HCT116 (cell line): ENCODE measurements around the gene BRD7. TPM values are rescaled to one million over a fixed set of nuclear protein-coding genes. Genes with fewer than 3 reads are reported as not detected.

ENCODE experiments used
- ATAC-seq: fragments of 200-7000 bp; cut with Tn5 transposase; 2 replicates; pipeline ENCODE4 v1.9.1; 2020; ENCODE audit warnings: mild to moderate bottlenecking, moderate library complexity
- BruUV-seq: library from RNA; stranded (reverse); fragments of 400-500 nt; replicated peaks from 2 replicates; lab custom pipeline; 2021; lab: Mats Ljungman, UMichigan
- CTCF ChIA-PET: fragments of 300-600 bp; sonication (Branson Sonifier 250); formaldehyde crosslinking; loops from one replicate; lab custom pipeline; 2021; ENCODE audit warnings: antibody characterized with exemption; lab: Charles Lee
- POLR2A ChIA-PET: fragments of 300-600, 350-600 bp; sonication (Branson Sonifier 250); formaldehyde crosslinking; loops from one replicate; lab custom pipeline; 2021; ENCODE audit warnings: antibody characterized with exemption; lab: Charles Lee
- RAD21 ChIA-PET, 2 experiments: fragments of 300-600 bp; sonication (Branson Sonifier 250); formaldehyde crosslinking; loops; one replicate each; lab custom pipeline; 2023; ENCODE audit warnings: low total read pairs in 2 of 2; ENCODE audit not compliant: uncharacterized antibody in 2 of 2, unreplicated experiment in 2 of 2, low non-redundant PET in 1 of 2; lab: Charles Lee
- DNase-seq: peaks from one replicate; pipeline ENCODE4 v3.0.0-alpha.2; 2010; ENCODE audit warnings: low read depth, low spot score
- H2AFZ ChIP-seq: fragments of 200-600 bp; shearing (Covaris generic), sonication (generic); 2 replicates; pipeline ENCODE4 v1.6.1; 2017; ENCODE audit warnings: low read depth, mixed run types, mixed read lengths, antibody characterized with exemption, low read length; ENCODE audit not compliant: poor library complexity, severe bottlenecking
- H3K27ac ChIP-seq: 2 replicates; pipeline ENCODE4 v1.5.1; 2012; ENCODE audit warnings: low read depth, low read length
- H3K27me3 ChIP-seq: fragments of 200-600 bp; sonication (generic); 2 replicates; pipeline ENCODE4 v1.6.1; 2016; ENCODE audit warnings: mixed run types, low read length, mixed read lengths; ENCODE audit not compliant: insufficient read depth
- H3K36me3 ChIP-seq, 2 experiments: fragments of 200-500 bp in 1 of 2; fragments of 200-600 bp in 1 of 2; sonication (Bioruptor generic) in 1 of 2; sonication (generic) in 1 of 2; 2 replicates each; pipeline versions ENCODE4 v1.5.1 to v1.6.1; 2014 to 2016; ENCODE audit warnings: low read length in 2 of 2, inconsistent platforms in 1 of 2, mixed read lengths in 1 of 2, mixed run types in 1 of 2; ENCODE audit not compliant: insufficient read depth in 2 of 2, control insufficient read depth in 1 of 2
- H3K4me1 ChIP-seq, 2 experiments: fragments of 200-600 bp in 1 of 2; sonication (generic) in 1 of 2; 2 replicates each; pipeline versions ENCODE4 v1.5.1 to v1.6.1; 2012 to 2017; ENCODE audit warnings: low read length in 2 of 2, inconsistent platforms in 1 of 2, mild to moderate bottlenecking in 1 of 2, mixed read lengths in 1 of 2, mixed run types in 1 of 2, moderate library complexity in 1 of 2; ENCODE audit not compliant: insufficient read depth in 2 of 2, control insufficient read depth in 1 of 2
- H3K4me2 ChIP-seq: fragments of 200-600 bp; sonication (generic); 2 replicates; pipeline ENCODE4 v1.6.1; 2017; ENCODE audit warnings: mixed run types, low read length, mixed read lengths
- H3K4me3 ChIP-seq, 2 experiments: fragments of 200-600 bp in 1 of 2; sonication (generic) in 1 of 2; replicated peaks in 1 of 2; 2 replicates each; pipeline ENCODE4 v1.5.1; 2011 to 2016; ENCODE audit warnings: low read length in 2 of 2, control low read depth in 1 of 2, low read depth in 1 of 2, mild to moderate bottlenecking in 1 of 2, mixed read lengths in 1 of 2, mixed run types in 1 of 2
- H3K79me2 ChIP-seq: fragments of 200-600 bp; sonication (generic); 2 replicates; pipeline ENCODE4 v1.6.1; 2017; ENCODE audit warnings: mild to moderate bottlenecking, mixed run types, low read length, moderate library complexity, mixed read lengths; ENCODE audit not compliant: insufficient read depth
- H3K9ac ChIP-seq: fragments of 200-600 bp; sonication (generic); 2 replicates; pipeline ENCODE4 v1.6.1; 2016; ENCODE audit warnings: low read length, mixed read lengths
- H3K9me2 ChIP-seq: fragments of 200-600 bp; sonication (generic), shearing (Covaris generic); 2 replicates; pipeline ENCODE4 v1.6.1; 2017; ENCODE audit warnings: mixed run types, mild to moderate bottlenecking, moderate library complexity; ENCODE audit not compliant: insufficient read depth
- H3K9me3 ChIP-seq, 2 experiments: fragments of 200-500 bp in 1 of 2; fragments of 200-600 bp in 1 of 2; sonication (Bioruptor generic) in 1 of 2; sonication (generic) in 1 of 2; 2 replicates each; pipeline ENCODE4 v1.6.1; 2014 to 2017; ENCODE audit warnings: low read length in 2 of 2, mixed read lengths in 2 of 2, inconsistent platforms in 1 of 2, low read depth in 1 of 2, mild to moderate bottlenecking in 1 of 2, mixed run types in 1 of 2, moderate library complexity in 1 of 2; ENCODE audit not compliant: control insufficient read depth in 1 of 2, insufficient read depth in 1 of 2
- H4K20me1 ChIP-seq: fragments of 200-600 bp; sonication (generic), shearing (Covaris generic); 2 replicates; pipeline ENCODE4 v1.6.1; 2017; ENCODE audit warnings: mixed run types, mild to moderate bottlenecking, moderate library complexity; ENCODE audit not compliant: insufficient read depth
- CBX3 ChIP-seq: IDR thresholded peaks from 2 replicates; pipeline ENCODE4 v1.6.1; 2012; ENCODE audit warnings: low read depth
- CEBPB ChIP-seq: IDR thresholded peaks from 2 replicates; pipeline ENCODE4 v1.6.1; 2012; ENCODE audit warnings: low read depth
- ELF1 ChIP-seq: IDR thresholded peaks from 2 replicates; pipeline ENCODE4 v1.6.1; 2012; ENCODE audit warnings: low read depth, borderline replicate concordance
- EZH2 ChIP-seq: fragments of 200-600 bp; sonication (generic); IDR thresholded peaks from 2 replicates; pipeline ENCODE4 v1.6.1; 2017; ENCODE audit warnings: antibody characterized with exemption, mixed run types
- FOSL1 ChIP-seq: IDR thresholded peaks from 2 replicates; pipeline ENCODE4 v1.6.1; 2012; ENCODE audit warnings: low read depth
- JUND ChIP-seq: IDR thresholded peaks from 2 replicates; pipeline ENCODE4 v1.6.1; 2012
- MAX ChIP-seq: IDR thresholded peaks from 2 replicates; pipeline ENCODE4 v1.6.1; 2012
- POLR2A ChIP-seq: IDR thresholded peaks from 2 replicates; pipeline ENCODE4 v1.7.0; 2011; ENCODE audit warnings: borderline replicate concordance; ENCODE audit not compliant: insufficient read depth, insufficient read length; ENCODE audit errors: extremely low read depth
- POLR2AphosphoS5 ChIP-seq: IDR thresholded peaks from 2 replicates; pipeline ENCODE4 v1.6.1; 2011; ENCODE audit warnings: mild to moderate bottlenecking, low read depth, low read length, moderate library complexity
- SIN3A ChIP-seq: IDR thresholded peaks from 2 replicates; pipeline ENCODE4 v1.6.1; 2012; ENCODE audit warnings: low read depth
- YY1 ChIP-seq: IDR thresholded peaks from 2 replicates; pipeline ENCODE4 v1.6.1; 2011; ENCODE audit warnings: low read length, low read depth, moderate library complexity, mild to moderate bottlenecking; ENCODE audit not compliant: insufficient replicate concordance; ENCODE audit errors: extremely low read depth
- ZNF274 ChIP-seq: fragments of 200-500 bp; sonication (Bioruptor generic); IDR thresholded peaks from 2 replicates; pipeline ENCODE4 v1.6.1; 2014; ENCODE audit warnings: mild to moderate bottlenecking, low read depth, low read length, inconsistent platforms
- intact Hi-C: fragments of 100-400 bp; cut with micrococcal nuclease; formaldehyde crosslinking; loops from 2 replicates; pipeline ENCODE4 v1.10.0; 2022
- total RNA-seq: library from RNA; stranded (reverse); gene quantifications from one replicate; pipeline ENCODE4 v1.2.1, GENCODE V29; 2021; ENCODE audit not compliant: unreplicated experiment
- TF ChIP-seq, protein P1 (sequence below): IDR thresholded peaks from 2 replicates; pipeline ENCODE4 v1.6.1; 2012
- TF ChIP-seq, protein P2 (sequence below), 3 experiments: fragments of 200-600 bp in 1 of 3; sonication (generic) in 1 of 3; IDR thresholded peaks in 2 of 3; conservative IDR thresholded peaks in 1 of 3; 2 replicates each; pipeline ENCODE4 v1.5.1; 2012 to 2017; ENCODE audit warnings: low read depth in 2 of 3, low read length in 2 of 3, antibody characterized with exemption in 1 of 3, borderline replicate concordance in 1 of 3, control low read depth in 1 of 3, mild to moderate bottlenecking in 1 of 3, mixed read lengths in 1 of 3, mixed run types in 1 of 3, moderate library complexity in 1 of 3; ENCODE audit not compliant: insufficient read depth in 1 of 3

The BRD7 gene
- total RNA-seq, 1 experiment from 2014 or later = 85.4 TPM

DNA sequence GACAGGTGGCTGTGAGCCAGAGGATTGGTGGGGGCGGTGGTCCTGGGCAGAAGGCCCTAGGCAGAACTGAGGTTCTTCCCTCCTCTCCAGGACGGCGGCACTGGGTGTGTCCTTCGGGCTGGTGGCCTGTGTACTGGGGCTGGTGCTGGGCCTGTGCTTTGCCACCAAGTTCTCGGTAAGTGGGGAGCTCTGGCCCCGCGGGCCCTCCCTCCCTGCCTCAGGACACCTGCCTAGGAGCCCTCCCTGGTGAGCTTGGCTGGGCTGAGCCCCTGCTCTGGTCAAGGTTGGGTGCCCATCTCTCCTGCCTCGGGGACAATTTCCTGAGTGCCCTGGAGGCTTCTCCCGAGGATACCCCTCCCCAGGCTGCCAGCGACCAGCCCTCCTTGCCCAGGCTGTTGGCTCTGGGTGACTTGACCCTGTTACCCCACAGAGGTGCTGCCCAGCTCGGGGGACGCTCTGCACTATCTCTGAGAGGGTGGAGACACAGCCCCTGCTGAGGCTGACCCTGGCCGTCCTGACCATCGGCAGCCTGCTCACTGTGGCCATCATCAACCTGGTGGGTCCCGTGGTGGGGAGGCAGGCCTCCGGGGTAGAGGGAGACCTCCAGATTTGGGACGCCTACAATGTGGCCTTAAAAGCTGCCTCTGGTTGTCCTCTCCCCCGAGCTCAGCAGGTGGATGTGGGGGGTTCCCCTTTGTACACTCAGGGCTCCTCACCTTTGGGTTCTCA, 60.4 kb downstream of the BRD7 start:
- ChIA-PET CTCF (no interaction called here), POLR2A (interaction anchor here (0.7 kb wide), 1 partner anchor 59 kb away, joined by 3 read pairs; no protein-coding TSS in a partner anchor)

More for the DNA sequence above, 60.4 kb downstream of the BRD7 start:
- BruUV-seq = no TSS peak
- Histone ChIP-seq H3K4me1 (peaks cover 0 to 13% of the 10 kb centered on the region in 2 experiments; a peak in 2 of 4 replicates), H2AFZ (no peak overlapping the region), H4K20me1 (no peaks in the 10 kb centered on the region), H3K27me3 (no peaks in the 10 kb centered on the region), H3K36me3 (peaks cover 0 to 2% of the 10 kb centered on the region in 2 experiments; a peak in 1 of 4 replicates), H3K79me2 (no peaks in the 10 kb centered on the region), H3K4me2 (no peak overlapping the region), H3K27ac (no peak overlapping the region), H3K9me2 (no peaks in the 10 kb centered on the region), H3K4me3 (no peak overlapping the region), H3K9me3 (no peaks in the 10 kb centered on the region), H3K9ac (no peak overlapping the region)
- intact Hi-C loops = no loop called here
- RAD21 ChIA-PET = no interaction called here
- ATAC-seq (no peak), DNase-seq (no peak)
- TF ChIP-seq JUND (no peak), CEBPB (no peak), ZNF274 (no peak), ELF1 (no peak), SIN3A (no peak), MAX (no peak), YY1 (no peak), POLR2AphosphoS5 (no peak), POLR2A (no peak), EZH2 (no peak), CBX3 (no peak), FOSL1 (no peak)
- TF ChIP-seq, protein P1, sequence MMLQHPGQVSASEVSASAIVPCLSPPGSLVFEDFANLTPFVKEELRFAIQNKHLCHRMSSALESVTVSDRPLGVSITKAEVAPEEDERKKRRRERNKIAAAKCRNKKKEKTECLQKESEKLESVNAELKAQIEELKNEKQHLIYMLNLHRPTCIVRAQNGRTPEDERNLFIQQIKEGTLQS = no peak
- TF ChIP-seq, protein P2, sequence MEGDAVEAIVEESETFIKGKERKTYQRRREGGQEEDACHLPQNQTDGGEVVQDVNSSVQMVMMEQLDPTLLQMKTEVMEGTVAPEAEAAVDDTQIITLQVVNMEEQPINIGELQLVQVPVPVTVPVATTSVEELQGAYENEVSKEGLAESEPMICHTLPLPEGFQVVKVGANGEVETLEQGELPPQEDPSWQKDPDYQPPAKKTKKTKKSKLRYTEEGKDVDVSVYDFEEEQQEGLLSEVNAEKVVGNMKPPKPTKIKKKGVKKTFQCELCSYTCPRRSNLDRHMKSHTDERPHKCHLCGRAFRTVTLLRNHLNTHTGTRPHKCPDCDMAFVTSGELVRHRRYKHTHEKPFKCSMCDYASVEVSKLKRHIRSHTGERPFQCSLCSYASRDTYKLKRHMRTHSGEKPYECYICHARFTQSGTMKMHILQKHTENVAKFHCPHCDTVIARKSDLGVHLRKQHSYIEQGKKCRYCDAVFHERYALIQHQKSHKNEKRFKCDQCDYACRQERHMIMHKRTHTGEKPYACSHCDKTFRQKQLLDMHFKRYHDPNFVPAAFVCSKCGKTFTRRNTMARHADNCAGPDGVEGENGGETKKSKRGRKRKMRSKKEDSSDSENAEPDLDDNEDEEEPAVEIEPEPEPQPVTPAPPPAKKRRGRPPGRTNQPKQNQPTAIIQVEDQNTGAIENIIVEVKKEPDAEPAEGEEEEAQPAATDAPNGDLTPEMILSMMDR (IDR thresholded peaks at IDR 0.05 in 2 of 3, conservative IDR thresholded peaks at IDR 0.05 in 1 of 3; ENCODE audit: borderline replicate concordance in 1 of 3, insufficient read depth in 1 of 3, low read depth in 2 of 3, low read length in 2 of 3) = no peak
